ENCODE results near the gene SPIC. TPM values are rescaled to one million over a fixed set of nuclear protein-coding genes. Genes with fewer than 3 reads are reported as not detected.

SPIC gene
- total and polyA plus RNA-seq, 4 donors = 0.32 to 17.7 (median 1.8) TPM

DNA sequence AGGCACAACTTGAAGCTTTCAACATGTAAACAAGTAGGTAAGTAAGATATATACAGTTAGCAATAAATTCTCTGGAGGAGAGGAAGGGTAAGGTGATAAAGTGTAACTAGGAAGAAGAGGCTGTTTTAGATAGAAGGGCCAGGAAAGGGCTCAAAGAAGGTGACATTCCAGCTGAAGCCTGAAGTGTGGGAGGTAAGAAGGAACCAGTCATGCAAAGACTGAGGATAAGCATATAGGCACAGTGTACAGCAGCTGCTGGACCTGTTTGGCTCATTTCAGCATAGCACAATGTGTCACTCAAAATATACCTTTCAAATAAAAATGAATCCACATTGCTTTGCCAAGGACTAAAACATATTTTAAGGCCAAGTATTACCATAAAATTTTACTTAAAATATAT lies 39.0 kb upstream of the SPIC start:
- no peak overlapping the region for H3K4me3 ChIP-seq (ENCODE audit: low read depth in 1 of 3, low read length in 3 of 3)
- no peaks in the 10 kb centered on the region for H3K9me3 ChIP-seq (ENCODE audit: control insufficient read depth in 4 of 4, low read length in 3 of 4)
- no peak overlapping the region for H3K27ac ChIP-seq (ENCODE audit: low read depth in 1 of 2, low read length in 2 of 2)
- DNase-seq (ENCODE audit: low spot score) = no peak
- no peaks in the 10 kb centered on the region for H3K36me3 ChIP-seq (ENCODE audit: control insufficient read depth in 4 of 4, insufficient read depth in 3 of 4, low read depth in 1 of 4, low read length in 3 of 4)
- no peaks in the 10 kb centered on the region for H3K27me3 ChIP-seq (ENCODE audit: control insufficient read depth in 4 of 4, insufficient read depth in 4 of 4, low read length in 3 of 4)
- TF ChIP-seq, protein P1, sequence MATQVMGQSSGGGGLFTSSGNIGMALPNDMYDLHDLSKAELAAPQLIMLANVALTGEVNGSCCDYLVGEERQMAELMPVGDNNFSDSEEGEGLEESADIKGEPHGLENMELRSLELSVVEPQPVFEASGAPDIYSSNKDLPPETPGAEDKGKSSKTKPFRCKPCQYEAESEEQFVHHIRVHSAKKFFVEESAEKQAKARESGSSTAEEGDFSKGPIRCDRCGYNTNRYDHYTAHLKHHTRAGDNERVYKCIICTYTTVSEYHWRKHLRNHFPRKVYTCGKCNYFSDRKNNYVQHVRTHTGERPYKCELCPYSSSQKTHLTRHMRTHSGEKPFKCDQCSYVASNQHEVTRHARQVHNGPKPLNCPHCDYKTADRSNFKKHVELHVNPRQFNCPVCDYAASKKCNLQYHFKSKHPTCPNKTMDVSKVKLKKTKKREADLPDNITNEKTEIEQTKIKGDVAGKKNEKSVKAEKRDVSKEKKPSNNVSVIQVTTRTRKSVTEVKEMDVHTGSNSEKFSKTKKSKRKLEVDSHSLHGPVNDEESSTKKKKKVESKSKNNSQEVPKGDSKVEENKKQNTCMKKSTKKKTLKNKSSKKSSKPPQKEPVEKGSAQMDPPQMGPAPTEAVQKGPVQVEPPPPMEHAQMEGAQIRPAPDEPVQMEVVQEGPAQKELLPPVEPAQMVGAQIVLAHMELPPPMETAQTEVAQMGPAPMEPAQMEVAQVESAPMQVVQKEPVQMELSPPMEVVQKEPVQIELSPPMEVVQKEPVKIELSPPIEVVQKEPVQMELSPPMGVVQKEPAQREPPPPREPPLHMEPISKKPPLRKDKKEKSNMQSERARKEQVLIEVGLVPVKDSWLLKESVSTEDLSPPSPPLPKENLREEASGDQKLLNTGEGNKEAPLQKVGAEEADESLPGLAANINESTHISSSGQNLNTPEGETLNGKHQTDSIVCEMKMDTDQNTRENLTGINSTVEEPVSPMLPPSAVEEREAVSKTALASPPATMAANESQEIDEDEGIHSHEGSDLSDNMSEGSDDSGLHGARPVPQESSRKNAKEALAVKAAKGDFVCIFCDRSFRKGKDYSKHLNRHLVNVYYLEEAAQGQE (IDR thresholded peaks at IDR 0.05) = no peak
- TF ChIP-seq, protein P2, sequence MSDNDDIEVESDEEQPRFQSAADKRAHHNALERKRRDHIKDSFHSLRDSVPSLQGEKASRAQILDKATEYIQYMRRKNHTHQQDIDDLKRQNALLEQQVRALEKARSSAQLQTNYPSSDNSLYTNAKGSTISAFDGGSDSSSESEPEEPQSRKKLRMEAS (IDR thresholded peaks at IDR 0.05) = no peak
- TF ChIP-seq RXRA (IDR thresholded peaks at IDR 0.05) (no peak), JUND (IDR thresholded peaks at IDR 0.05) (no peak), NR2F2 (IDR thresholded peaks at IDR 0.05) (no peak), FOXA1 (IDR thresholded peaks at IDR 0.05) (no peak)
- no peaks in the 10 kb centered on the region for H3K4me1 ChIP-seq (ENCODE audit: control insufficient read depth in 4 of 4, insufficient read depth in 4 of 4, low read length in 3 of 4)
- H3K9ac ChIP-seq (ENCODE audit: low read depth in 1 of 2, low read length in 2 of 2) = no peak overlapping the region

DNA sequence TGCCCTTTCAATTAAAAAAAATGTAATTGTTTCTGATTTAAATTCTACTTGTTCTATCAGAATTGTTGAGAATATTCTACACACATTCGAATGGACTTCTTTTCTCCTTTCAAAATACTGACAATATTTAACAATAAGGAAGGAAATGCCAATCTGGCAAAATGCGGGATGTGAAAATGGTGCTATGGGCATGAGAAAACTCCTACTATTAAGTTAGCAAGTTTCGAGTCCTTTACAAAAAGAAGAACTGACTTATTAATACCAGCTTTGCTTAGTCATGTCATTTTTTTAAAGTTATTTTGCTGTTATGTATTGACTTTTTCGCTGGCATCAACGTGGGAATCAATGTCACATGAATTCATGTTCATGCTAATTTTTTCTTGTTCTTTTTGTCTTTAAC lies 35.9 kb upstream of the SPIC start:
- DNase-seq (ENCODE audit: low spot score) = no peak
- Histone ChIP-seq H3K4me1 (ENCODE audit: control insufficient read depth in 4 of 4, insufficient read depth in 4 of 4, low read length in 3 of 4) (no peaks in the 10 kb centered on the region), H3K9me3 (ENCODE audit: control insufficient read depth in 4 of 4, low read length in 3 of 4) (no peaks in the 10 kb centered on the region), H3K27ac (ENCODE audit: low read depth in 1 of 2, low read length in 2 of 2) (no peak overlapping the region), H3K36me3 (ENCODE audit: control insufficient read depth in 4 of 4, insufficient read depth in 3 of 4, low read depth in 1 of 4, low read length in 3 of 4) (no peaks in the 10 kb centered on the region), H3K9ac (ENCODE audit: low read depth in 1 of 2, low read length in 2 of 2) (no peak overlapping the region), H3K27me3 (ENCODE audit: control insufficient read depth in 4 of 4, insufficient read depth in 4 of 4, low read length in 3 of 4) (no peaks in the 10 kb centered on the region), H3K4me3 (ENCODE audit: low read depth in 1 of 3, low read length in 3 of 3) (no peak overlapping the region)
- TF ChIP-seq EGR1 (IDR thresholded peaks at IDR 0.05; ENCODE audit: low read depth in 2 of 2) (no peak), SP1 (IDR thresholded peaks at IDR 0.05) (no peak)
- TF ChIP-seq, protein P3, sequence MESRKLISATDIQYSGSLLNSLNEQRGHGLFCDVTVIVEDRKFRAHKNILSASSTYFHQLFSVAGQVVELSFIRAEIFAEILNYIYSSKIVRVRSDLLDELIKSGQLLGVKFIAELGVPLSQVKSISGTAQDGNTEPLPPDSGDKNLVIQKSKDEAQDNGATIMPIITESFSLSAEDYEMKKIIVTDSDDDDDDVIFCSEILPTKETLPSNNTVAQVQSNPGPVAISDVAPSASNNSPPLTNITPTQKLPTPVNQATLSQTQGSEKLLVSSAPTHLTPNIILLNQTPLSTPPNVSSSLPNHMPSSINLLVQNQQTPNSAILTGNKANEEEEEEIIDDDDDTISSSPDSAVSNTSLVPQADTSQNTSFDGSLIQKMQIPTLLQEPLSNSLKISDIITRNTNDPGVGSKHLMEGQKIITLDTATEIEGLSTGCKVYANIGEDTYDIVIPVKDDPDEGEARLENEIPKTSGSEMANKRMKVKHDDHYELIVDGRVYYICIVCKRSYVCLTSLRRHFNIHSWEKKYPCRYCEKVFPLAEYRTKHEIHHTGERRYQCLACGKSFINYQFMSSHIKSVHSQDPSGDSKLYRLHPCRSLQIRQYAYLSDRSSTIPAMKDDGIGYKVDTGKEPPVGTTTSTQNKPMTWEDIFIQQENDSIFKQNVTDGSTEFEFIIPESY (IDR thresholded peaks at IDR 0.05) = no peak
- 70% methylated on average over 5 of the region's 5 CpGs for WGBS

DNA sequence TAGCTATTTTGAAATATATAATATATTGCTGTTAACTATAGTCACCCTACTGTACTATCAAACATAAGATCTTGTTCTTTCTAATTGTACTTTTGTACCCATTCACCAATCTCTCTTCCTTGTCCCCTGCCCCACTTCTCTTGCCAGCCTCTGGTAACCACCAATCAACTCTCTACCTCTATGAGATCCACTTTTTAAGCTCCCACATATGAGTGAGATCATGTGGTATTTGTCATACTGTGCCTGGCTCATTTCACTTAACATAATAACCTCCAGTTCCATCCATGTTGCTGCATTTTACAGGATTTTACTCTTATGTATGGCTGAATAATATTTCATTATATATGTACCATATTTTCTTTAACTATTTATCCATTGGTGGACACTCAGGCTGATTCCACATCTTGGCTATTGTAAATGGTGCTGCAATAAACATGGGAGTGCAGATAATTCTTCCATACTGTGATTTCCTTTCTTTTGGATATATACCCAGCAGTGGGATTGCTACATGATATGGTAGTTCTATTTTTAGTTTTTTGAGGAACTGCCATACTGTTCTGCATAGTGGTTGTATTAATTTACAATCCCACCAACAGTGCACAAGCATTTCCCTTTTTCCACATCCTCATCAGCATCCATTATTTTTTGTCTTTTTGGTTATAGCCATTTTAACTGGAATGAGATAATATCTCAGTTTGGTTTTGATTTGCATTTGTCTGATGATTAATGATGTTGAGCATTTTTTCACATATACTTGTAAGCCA lies 33.5 kb upstream of the SPIC start:
- DNase-seq (ENCODE audit: low spot score) = no peak

More for the DNA sequence above, 33.5 kb upstream of the SPIC start:
- Histone ChIP-seq H3K9ac (ENCODE audit: low read depth in 1 of 2, low read length in 2 of 2) (no peak overlapping the region), H3K27me3 (ENCODE audit: control insufficient read depth in 4 of 4, insufficient read depth in 4 of 4, low read length in 3 of 4) (no peaks in the 10 kb centered on the region), H3K4me1 (ENCODE audit: control insufficient read depth in 4 of 4, insufficient read depth in 4 of 4, low read length in 3 of 4) (no peaks in the 10 kb centered on the region), H3K9me3 (ENCODE audit: control insufficient read depth in 4 of 4, low read length in 3 of 4) (no peaks in the 10 kb centered on the region), H3K4me3 (ENCODE audit: low read depth in 1 of 3, low read length in 3 of 3) (no peak overlapping the region), H3K27ac (ENCODE audit: low read depth in 1 of 2, low read length in 2 of 2) (no peak overlapping the region), H3K36me3 (ENCODE audit: control insufficient read depth in 4 of 4, insufficient read depth in 3 of 4, low read depth in 1 of 4, low read length in 3 of 4) (no peaks in the 10 kb centered on the region)
- no peak for TF ChIP-seq RAD21 (IDR thresholded peaks at IDR 0.05)
- no peak for TF ChIP-seq GABPA (IDR thresholded peaks at IDR 0.05 in 1 of 2, conservative IDR thresholded peaks at IDR 0.05 in 1 of 2)
- TF ChIP-seq, protein P4, sequence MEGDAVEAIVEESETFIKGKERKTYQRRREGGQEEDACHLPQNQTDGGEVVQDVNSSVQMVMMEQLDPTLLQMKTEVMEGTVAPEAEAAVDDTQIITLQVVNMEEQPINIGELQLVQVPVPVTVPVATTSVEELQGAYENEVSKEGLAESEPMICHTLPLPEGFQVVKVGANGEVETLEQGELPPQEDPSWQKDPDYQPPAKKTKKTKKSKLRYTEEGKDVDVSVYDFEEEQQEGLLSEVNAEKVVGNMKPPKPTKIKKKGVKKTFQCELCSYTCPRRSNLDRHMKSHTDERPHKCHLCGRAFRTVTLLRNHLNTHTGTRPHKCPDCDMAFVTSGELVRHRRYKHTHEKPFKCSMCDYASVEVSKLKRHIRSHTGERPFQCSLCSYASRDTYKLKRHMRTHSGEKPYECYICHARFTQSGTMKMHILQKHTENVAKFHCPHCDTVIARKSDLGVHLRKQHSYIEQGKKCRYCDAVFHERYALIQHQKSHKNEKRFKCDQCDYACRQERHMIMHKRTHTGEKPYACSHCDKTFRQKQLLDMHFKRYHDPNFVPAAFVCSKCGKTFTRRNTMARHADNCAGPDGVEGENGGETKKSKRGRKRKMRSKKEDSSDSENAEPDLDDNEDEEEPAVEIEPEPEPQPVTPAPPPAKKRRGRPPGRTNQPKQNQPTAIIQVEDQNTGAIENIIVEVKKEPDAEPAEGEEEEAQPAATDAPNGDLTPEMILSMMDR (IDR thresholded peaks at IDR 0.05; ENCODE audit: low read depth, low read length, missing input control) = no peak

Data from liver (tissue), 9 donors.